AG10803 (cell line): ENCODE results near the gene RGL2.

Experiments
- DNase-seq: peaks from one replicate; pipeline ENCODE4 v3.0.0; 2010; ENCODE audit warnings: low read depth
- H3K4me3 ChIP-seq: 2 replicates; pipeline ENCODE4 v1.5.1; 2011; ENCODE audit warnings: mild to moderate bottlenecking, low read length, control low read depth
- TF ChIP-seq, protein P1 (sequence below): conservative IDR thresholded peaks from 2 replicates; pipeline ENCODE4 v1.5.1; 2011; ENCODE audit warnings: mild to moderate bottlenecking, low read length, control low read depth, inconsistent platforms

RGL2 gene

GRCh38 chr6:33306356-33306755 is 7.6 kb upstream of the RGL2 start:
- TF ChIP-seq, protein P1, sequence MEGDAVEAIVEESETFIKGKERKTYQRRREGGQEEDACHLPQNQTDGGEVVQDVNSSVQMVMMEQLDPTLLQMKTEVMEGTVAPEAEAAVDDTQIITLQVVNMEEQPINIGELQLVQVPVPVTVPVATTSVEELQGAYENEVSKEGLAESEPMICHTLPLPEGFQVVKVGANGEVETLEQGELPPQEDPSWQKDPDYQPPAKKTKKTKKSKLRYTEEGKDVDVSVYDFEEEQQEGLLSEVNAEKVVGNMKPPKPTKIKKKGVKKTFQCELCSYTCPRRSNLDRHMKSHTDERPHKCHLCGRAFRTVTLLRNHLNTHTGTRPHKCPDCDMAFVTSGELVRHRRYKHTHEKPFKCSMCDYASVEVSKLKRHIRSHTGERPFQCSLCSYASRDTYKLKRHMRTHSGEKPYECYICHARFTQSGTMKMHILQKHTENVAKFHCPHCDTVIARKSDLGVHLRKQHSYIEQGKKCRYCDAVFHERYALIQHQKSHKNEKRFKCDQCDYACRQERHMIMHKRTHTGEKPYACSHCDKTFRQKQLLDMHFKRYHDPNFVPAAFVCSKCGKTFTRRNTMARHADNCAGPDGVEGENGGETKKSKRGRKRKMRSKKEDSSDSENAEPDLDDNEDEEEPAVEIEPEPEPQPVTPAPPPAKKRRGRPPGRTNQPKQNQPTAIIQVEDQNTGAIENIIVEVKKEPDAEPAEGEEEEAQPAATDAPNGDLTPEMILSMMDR = no peak
- no peak overlapping the region for H3K4me3 ChIP-seq
- DNase-seq = no peak

DNA sequence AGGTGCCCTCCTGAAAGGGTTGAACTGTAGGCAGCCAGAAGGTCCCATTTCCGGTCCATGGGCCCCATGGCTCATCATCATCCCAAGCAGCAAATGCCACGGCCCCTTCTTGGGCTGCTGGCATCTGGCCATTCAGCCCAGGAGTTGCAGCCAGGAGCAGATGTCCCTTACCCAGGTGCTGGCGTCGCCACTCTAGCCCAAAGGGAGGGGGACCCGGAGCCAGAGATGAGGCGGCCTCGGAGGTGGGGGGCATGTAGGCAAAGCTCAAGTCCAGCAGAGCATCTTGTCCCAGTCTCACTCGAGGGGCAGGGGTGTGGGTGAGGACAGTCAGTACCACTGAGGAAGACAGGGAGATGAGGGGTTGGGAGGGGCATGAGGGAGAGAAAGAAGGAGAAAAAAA is 6.3 kb upstream of the RGL2 start:
- no peak for DNase-seq
- TF ChIP-seq, protein P1 = no peak
- no peak overlapping the region for H3K4me3 ChIP-seq

- TF ChIP-seq, protein P1 = no peak
- no peak for DNase-seq
- H3K4me3 ChIP-seq = no peak overlapping the region
Observed at GRCh38 chr6:33304216-33304615, 5.5 kb upstream of the RGL2 start.

- DNase-seq = no peak
- TF ChIP-seq, protein P1 = no peak
Observed at GRCh38 chr6:33301877-33302276, 3.1 kb upstream of the RGL2 start.

GRCh38 chr6:33299237-33299944 is 649 bp upstream of the RGL2 start:
- DNase-seq = peak; percentile 91
- TF ChIP-seq, protein P1 = peak; percentile 74
- H3K4me3 ChIP-seq = peak overlapping the region; percentile 99

More at GRCh38 chr6:33301877-33302276, 3.1 kb upstream of the RGL2 start:
- H3K4me3 ChIP-seq = no peak overlapping the region

DNA sequence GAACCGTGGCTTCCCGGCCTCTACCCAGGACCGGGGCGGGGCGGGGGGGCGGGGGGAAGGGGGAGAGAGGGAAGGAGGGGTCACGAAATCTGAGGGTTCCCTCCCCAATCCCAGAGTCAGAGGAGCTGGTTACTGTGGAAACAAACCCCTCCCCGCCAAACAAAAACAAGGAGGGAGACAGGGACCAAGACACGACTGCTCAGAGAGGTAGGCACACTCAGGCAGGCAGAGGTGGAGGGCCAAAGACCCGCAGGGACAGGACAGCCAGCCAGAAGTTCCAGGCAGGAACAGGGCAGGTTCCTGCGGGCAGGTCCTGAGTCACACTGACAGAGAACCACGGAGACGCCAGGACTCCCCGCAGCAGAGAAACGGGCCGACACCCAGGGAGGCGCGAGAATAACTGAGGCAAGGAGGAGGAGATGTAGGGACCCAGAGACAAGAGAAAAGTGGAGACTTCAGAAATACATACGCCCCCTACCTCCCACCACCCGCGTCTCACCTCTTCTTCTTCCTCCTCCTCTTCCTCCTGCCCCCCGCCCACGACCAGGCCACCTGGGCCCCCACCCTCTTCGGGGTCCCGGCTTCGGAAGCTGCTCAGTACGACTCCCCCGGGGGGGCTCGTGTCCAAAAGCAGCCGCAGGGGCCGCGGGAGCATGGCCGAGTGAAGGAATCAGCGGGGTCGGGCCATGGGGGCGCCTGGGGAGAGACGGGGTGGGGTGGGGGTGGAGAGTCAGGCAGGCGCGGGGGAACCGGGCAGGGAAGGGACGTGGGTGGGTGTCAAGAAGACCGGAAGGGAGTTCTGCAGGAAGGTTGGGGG is 578 bp downstream of the RGL2 start:
- DNase-seq = peak; percentile 87
- TF ChIP-seq, protein P1 = 0 out of 2 replicates have a peak, but pooled peaks have one; percentile 4
- peak overlapping the region; percentile 99 for H3K4me3 ChIP-seq

- peak overlapping the region; percentile 99 for H3K4me3 ChIP-seq
- no peak for DNase-seq
- TF ChIP-seq, protein P1 = no peak
Observed at GRCh38 chr6:33297406-33297955, 1.3 kb downstream of the RGL2 start.
